ENCODE results near the gene GPR152.

The GPR152 gene

GRCh38 chr11:67423891-67424613, 28.5 kb downstream of the GPR152 start:
- DNase-seq (ENCODE audit: low spot score): no peak

DNA sequence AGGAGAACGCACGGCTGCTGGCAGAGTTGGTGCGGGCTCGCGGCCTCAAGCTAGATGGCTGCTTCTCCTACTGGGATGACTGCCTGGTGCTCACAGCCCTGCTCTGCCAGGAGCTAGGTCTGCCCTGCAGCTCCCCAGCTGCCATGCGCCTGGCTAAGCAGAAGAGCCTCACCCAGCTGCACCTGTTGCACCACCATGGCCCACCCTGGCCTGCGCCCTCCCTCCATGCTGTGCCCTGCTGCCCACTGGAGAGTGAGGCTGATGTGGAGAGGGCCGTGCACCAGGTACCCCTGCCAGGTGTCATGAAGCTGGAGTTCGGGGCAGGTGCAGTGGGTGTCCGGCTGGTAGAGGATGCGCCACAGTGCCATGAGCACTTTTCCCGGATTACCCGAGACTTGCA, 29.1 kb downstream of the GPR152 start:
- DNase-seq (ENCODE audit: low spot score): no peak

DNA sequence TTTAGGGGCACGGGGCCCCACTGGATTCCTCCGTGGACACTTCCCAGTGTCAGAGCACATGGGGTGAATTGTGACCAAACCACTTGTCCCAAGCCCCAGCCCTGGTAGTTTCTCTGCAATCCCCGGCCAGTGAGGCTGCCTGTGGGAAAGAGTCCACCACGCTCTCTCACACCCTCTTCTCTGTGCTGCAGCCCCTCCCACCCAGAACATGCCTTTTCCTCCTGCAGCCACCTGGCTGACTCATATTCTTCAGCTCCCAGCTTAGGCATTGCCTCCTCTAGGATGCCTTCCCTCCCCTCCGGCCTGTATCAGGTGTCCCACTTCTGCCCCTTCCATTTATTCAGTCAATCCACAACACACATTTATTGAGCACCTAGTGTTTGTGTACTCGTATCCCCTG, 29.6 kb downstream of the GPR152 start:
- no peak for DNase-seq (ENCODE audit: low spot score)

DNA sequence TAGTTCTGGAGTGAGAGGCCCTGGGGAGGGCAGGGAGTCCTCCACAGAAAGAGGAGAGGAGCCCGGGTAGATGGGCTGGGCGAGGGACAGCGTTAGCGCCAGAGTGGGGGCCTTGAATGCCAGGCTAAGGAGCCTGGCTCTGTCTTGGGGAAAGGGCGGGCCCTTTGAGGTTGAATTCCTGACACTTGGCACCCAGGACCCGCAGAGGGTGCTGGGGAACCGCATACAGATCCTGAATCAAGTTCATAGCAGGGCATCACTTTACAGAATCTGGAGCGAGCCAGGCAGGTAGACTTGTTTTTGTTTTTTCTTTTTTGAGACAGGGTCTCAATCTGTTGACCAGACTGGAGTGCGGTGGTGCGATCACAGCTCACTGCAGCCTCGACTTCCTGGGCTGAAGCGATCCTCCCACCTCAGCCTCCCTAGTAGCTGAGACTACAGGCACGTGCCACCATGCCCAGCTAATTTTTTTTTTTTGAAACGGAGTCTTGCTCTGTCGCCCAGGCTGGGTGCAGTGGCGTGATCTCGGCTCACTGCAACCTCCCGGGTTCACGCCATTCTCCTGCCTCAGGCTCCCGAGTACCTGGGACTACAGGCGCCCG, 31.0 kb downstream of the GPR152 start:
- no peak for DNase-seq (ENCODE audit: low spot score)

GRCh38 chr11:67420646-67421429, 31.7 kb downstream of the GPR152 start:
- peak; percentile 94 for DNase-seq (ENCODE audit: low spot score)

DNA sequence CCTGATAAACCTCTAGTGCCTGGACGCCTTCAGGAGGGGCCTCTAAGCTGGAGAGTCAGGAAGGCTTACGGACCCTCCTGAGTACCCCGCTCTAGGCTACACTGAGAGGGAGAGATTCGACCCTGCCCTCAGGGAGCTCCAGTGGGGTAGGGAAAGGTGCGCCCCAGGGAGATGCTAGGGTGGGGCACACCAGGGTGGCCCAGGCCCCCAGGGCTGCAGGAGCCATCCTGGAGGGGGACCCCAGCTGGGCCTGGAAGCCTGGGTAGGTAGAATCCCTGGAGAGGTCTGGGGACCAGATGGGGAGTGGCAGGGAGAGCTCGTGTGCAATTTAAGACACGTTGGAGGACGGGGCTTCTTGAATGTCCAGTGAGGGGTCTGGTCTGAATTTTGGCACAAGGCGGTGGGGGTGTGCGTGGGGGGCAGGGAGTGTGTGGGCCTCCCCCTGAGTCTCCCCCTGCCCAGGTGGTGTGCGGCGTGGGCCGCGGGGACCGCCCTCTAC, 32.3 kb downstream of the GPR152 start:
- DNase-seq (ENCODE audit: low spot score): no peak

DNA sequence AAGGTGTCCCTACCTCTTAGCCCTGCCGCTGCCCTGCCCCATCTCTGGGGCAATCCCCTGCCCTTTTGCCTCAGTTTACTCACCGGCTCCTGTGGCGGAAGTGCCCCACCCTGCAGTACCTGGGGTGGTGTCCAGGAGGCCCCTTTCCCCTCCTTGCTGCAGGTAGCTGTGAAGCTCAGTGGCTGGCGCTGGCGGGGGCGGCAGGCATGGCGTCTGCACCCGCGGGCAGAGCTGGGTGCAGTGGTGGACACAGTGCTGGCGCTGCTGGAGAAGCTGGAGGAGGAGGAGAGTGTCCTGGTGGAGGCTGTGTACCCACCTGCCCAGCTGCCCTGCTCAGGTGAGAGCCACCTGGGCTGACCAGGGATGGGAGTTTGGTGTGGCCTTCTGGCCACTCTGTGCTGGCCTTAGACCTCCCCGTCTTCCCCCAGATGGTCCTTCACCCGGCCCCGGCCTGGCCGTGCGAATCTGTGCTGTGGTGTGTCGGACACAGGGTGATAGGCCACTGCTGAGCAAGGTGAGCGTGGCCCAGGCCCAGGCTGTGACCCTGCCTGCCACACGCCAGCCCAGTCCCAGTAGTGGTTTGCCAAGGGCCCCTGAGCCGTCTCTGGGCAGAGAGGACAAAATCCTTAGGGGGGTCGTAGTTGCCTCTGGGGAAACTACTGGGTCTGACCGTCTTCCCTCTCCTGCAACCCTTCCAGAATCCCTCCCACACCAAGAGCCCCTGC, 33.0 kb downstream of the GPR152 start:
- DNase-seq (ENCODE audit: low spot score): no peak

DNA sequence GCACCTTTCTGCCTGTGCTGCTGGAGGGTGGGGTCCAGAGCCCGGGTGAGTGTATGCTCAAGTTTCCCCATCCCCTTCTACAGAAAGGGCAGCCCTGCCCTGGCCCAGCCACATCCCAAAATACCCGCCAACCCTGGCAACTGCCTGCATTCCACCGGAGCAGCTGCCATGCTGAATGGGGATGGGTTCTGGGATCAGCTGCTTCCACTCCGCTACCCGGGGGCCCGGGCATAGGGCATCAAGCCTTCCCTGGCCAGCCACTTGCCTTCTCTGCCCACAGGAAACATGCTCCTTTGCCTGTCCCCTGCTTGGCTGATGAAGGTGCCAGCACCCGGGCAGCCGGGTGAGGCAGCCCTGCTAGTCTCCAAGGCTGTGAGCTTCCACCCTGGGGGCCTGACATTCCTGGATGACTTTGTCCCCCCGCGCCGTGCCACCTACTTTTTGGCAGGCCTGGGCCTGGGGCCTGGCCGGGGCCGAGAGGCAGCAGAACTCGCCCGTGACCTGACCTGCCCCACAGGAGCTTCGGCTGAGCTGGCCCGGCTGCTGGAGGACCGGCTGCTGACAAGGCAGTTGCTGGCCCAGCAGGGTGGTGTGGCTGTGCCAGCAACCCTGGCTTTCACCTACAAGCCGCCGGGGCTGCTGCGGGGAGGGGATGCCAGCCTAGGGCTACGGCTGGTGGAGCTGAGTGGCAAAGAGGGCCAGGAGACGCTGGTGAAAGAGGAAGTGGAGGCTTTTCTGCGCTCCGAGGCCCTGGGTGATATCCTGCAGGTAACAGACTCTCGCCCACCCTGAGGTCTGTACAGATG, 33.9 kb downstream of the GPR152 start:
- no peak for DNase-seq (ENCODE audit: low spot score)

- DNase-seq (ENCODE audit: low spot score): no peak
Observed at GRCh38 chr11:67417425-67417824, 35.1 kb downstream of the GPR152 start.

DNA sequence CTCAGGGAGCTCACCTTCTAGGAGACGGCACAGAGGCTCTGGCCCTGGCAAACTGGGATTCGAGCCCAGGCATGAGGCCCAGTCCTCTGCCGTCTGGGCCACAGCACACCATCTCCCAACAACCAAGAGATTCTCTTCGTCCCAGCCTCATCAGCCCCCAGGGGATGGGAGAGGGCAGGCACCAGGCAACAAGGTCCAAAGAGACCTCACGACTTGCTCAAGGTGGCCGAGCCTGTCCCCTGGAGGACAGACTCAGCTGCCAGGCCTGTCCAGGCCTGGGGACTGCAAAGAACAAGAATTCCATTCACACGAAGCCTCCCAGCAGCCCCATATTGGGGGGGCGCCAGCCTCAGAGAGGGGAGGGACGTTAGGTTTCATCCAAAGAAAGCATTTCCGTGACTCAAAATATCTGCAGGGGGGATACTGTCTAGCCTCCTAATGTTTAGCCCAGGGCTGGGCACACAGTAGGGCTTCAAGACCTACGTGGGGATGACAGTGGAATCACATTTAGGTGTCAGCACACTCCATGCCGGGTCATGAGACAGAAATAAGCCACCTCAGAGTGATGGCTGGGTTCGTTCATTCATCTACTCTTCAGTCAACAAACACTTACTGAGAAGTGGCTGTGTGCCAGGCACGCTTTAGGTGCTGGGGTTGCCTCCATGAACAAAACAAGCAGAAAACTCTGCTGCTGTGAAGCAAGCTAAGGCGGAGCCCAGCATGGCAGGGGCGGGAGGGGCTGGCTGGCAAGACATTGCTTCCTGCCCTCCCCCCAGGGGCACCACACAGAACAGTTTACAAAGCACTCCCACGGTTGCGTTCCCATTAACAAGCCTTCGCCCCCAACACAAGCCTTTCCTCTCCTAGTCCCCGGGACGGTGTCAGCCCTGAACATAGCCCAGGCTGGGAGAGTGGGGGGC, 35.9 kb downstream of the GPR152 start:
- peak; percentile 68 for DNase-seq (ENCODE audit: low spot score)

GRCh38 chr11:67415501-67416304, 36.8 kb downstream of the GPR152 start, which contains the start of gene CARNS1:
Gene CARNS1, plus strand, starts transcription at chr11:67415678. Its CDS starts 522 bp downstream, at chr11:67416200.
- no peak for DNase-seq (ENCODE audit: low spot score)

- no peak for DNase-seq (ENCODE audit: low spot score)
Observed at GRCh38 chr11:67413266-67413849, 39.2 kb downstream of the GPR152 start.

GRCh38 chr11:67412495-67413179, 39.9 kb downstream of the GPR152 start:
- DNase-seq (ENCODE audit: low spot score): no peak

DNA sequence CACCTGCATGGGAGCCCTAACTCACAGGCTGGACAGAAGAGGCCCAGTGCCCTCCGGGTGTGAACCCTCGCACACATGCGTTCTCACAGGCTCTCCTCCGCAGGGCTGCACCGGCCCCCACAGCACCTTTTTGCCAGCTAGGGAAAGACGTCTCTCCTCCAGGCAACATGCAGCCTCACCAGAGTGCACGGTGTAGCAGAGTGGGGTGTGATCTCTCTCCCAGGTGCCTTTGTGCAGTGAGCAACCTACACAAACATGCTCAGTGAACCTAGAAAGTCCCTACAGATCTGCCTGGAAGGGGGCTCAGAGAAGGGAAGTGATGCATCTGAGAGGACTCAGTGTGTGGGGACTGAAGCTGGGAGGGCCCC, 40.8 kb downstream of the GPR152 start:
- no peak for DNase-seq (ENCODE audit: low spot score)

DNA sequence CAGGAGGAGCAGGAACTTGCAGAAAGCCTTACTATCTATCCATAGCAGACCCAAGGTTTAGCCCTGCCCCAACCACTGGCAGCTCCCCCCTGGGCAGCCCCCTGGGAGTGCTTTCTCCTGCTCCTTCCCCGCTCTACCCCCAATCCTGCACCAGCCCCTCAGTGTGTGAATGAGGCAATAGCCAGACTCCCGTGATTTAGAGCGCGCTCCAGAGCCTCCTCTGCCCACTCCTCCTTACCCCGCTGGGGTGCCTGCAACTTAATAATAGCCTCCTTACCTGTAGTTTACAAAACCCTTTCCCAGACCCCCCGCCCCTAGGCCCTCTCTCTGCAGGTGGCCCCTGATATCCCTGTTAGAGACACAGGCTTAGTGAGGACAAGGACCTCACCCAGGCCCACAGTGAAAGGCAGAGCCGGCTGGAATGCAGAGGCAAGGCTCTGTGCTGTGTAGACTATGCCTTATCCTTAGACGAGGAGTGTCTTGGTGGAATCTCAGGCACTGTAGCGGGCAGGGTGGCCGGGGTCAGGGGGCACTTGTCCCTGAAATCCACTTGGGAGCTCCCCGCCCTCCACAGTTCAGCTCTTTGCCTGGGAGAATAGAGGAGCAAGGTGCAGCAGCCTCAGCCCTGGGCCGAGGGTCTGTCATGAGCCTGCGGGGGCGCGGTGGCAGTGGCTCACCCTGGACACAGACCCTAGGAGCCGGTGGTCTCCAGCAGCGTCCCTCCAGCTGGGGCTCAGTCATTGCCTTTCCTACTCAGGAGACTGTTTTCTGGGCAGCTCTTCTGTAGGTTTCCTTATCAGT, 41.3 kb downstream of the GPR152 start:
- DNase-seq (ENCODE audit: low spot score): no peak

GRCh38 chr11:67410369-67410831, 42.1 kb downstream of the GPR152 start:
- DNase-seq (ENCODE audit: low spot score): peak; percentile 93

GRCh38 chr11:67409781-67410368, 42.7 kb downstream of the GPR152 start:
- DNase-seq (ENCODE audit: low spot score): no peak

All from Ammon's horn (tissue), 1 donor.